HL-60 (cell line): ENCODE measurements around the gene B3GALNT1.

Experiments used
- GABPA ChIP-seq: IDR thresholded peaks from 2 replicates; pipeline ENCODE4 v1.6.1; 2012; ENCODE audit warnings: low read depth
- POLR2AphosphoS5 ChIP-seq: IDR thresholded peaks from 2 replicates; pipeline ENCODE4 v1.6.1; 2012; ENCODE audit warnings: low read depth
- TF ChIP-seq, protein P1 (sequence below): IDR thresholded peaks from one replicate; pipeline ENCODE4 v1.5.1; 2011; ENCODE audit warnings: low read length, control low read depth, inconsistent platforms; ENCODE audit not compliant: insufficient read depth
- TF ChIP-seq, protein P2 (sequence below): IDR thresholded peaks from 2 replicates; pipeline ENCODE4 v1.6.1; 2012; ENCODE audit warnings: low read depth; ENCODE audit not compliant: insufficient replicate concordance

DNA sequence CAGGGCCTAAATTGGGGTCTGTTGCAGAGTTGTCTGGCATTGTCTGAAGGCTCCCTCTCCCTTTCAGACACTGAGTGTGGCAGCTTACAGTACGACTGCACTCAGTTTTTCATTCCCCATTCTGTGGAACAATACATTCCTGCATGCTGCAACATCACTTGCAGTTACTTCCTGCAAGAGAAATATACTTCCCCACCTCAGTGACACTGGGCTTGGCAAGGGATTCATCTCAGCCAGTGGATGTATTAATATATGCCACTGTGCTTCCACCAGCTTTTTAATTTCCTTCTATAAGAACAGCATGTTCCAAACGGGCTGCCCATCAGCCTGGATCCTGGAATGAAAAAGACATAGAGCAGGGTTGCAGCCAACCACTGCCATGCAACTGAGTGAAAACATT is 23.1 kb downstream of the B3GALNT1 start:
- no peak for TF ChIP-seq POLR2AphosphoS5
- TF ChIP-seq, protein P1, sequence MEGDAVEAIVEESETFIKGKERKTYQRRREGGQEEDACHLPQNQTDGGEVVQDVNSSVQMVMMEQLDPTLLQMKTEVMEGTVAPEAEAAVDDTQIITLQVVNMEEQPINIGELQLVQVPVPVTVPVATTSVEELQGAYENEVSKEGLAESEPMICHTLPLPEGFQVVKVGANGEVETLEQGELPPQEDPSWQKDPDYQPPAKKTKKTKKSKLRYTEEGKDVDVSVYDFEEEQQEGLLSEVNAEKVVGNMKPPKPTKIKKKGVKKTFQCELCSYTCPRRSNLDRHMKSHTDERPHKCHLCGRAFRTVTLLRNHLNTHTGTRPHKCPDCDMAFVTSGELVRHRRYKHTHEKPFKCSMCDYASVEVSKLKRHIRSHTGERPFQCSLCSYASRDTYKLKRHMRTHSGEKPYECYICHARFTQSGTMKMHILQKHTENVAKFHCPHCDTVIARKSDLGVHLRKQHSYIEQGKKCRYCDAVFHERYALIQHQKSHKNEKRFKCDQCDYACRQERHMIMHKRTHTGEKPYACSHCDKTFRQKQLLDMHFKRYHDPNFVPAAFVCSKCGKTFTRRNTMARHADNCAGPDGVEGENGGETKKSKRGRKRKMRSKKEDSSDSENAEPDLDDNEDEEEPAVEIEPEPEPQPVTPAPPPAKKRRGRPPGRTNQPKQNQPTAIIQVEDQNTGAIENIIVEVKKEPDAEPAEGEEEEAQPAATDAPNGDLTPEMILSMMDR, result no peak
- TF ChIP-seq, protein P2, sequence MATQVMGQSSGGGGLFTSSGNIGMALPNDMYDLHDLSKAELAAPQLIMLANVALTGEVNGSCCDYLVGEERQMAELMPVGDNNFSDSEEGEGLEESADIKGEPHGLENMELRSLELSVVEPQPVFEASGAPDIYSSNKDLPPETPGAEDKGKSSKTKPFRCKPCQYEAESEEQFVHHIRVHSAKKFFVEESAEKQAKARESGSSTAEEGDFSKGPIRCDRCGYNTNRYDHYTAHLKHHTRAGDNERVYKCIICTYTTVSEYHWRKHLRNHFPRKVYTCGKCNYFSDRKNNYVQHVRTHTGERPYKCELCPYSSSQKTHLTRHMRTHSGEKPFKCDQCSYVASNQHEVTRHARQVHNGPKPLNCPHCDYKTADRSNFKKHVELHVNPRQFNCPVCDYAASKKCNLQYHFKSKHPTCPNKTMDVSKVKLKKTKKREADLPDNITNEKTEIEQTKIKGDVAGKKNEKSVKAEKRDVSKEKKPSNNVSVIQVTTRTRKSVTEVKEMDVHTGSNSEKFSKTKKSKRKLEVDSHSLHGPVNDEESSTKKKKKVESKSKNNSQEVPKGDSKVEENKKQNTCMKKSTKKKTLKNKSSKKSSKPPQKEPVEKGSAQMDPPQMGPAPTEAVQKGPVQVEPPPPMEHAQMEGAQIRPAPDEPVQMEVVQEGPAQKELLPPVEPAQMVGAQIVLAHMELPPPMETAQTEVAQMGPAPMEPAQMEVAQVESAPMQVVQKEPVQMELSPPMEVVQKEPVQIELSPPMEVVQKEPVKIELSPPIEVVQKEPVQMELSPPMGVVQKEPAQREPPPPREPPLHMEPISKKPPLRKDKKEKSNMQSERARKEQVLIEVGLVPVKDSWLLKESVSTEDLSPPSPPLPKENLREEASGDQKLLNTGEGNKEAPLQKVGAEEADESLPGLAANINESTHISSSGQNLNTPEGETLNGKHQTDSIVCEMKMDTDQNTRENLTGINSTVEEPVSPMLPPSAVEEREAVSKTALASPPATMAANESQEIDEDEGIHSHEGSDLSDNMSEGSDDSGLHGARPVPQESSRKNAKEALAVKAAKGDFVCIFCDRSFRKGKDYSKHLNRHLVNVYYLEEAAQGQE, result no peak
- TF ChIP-seq GABPA, result no peak
